GM18526 (cell line): Measurements from ENCODE around the gene MMP24.

Experiments
- POLR2A ChIP-seq: IDR thresholded peaks from 3 replicates; pipeline ENCODE4 v1.6.1; 2011; ENCODE audit not compliant: insufficient read length; ENCODE audit errors: extremely low read depth

MMP24 gene

GRCh38 chr20:35292504-35293285 lies 66.2 kb downstream of the MMP24 start:
- TF ChIP-seq POLR2A, result no peak

DNA sequence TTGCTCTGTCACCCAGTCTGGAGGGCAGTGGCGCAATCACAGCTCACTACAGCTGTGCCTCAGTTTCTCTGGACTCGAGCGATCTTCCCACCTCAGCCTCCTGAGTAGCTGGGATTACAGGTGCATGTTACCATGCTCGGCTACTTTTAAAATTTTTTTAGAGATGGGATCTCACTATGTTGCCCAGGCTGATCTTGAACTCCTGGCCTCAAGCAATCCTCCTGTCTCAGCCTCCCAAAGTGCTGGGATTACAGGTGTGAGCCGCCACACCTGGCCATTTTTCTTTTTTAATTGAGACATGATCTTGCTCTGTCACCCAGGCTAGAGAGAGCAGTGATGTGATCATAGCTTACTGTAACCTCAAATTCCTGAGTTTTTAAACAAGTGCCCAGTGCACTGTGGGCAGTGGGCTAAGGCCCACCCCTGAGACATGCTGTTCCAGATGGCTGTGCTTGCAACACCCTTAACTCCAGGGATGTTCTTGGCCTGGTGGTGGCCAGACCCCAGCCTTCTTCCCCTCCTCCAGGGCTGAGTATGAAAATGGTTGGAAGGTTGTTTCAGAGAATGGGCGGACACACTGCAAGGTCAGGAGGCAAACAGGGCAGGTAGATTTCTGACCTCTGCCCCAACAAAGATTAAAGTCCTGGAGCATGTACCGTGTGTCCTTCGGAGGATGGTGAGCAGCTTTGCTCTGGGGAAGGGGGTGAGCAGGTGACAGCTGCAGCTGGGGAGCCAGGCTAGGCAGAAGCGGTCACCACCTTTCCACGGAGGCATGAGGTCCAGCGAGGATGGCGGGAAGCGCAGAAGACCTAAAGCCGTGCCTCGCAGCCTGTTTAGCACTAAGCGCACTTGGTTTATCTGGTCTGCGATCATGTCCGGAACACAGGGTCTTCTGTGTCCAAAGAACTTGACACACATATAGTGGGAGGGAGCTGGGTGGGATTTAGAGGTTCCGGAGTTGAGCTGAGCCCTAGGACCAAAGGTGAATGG lies 67.1 kb downstream of the MMP24 start:
- TF ChIP-seq POLR2A, result no peak

DNA sequence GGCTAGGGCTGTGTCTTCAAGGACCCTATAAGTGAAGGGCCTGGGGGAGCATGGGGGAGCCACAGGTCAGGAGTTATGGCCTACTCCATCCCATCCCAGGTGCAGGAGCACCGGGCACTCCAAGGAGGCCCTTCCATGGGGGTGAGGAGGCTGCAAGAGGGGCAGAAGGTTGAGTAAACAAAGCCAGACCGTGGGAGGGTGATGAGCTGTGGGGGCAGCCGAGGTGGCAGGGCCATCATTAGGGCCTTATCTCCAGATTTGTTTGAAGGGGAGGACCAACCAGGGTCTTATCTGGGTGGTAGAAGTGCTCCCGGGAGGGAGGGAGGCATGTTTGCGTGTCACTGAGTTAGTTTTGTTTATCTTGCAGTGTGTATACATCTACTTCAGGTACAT lies 67.8 kb downstream of the MMP24 start:
- no peak for TF ChIP-seq POLR2A

DNA sequence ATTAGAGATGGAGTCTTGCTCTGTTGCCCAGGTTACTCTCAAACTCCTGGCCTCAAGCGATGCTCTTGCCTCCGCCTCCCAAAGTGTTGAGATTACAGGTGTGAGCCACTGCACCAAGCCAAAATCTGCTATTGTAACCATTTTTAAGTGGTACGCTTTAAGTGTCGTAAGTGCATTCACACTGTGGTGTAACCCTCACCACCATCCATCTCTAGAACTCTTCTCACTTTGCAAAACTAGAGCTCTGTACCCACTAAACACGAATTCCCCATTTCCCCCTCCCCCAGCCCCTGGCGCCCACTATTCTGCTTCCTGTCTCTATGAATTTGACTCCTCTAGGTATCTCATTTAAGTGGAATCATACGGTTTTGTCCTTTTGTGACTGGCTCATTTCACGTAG lies 68.6 kb downstream of the MMP24 start:
- TF ChIP-seq POLR2A, result no peak

GRCh38 chr20:35295674-35296073 lies 69.2 kb downstream of the MMP24 start:
- no peak for TF ChIP-seq POLR2A

DNA sequence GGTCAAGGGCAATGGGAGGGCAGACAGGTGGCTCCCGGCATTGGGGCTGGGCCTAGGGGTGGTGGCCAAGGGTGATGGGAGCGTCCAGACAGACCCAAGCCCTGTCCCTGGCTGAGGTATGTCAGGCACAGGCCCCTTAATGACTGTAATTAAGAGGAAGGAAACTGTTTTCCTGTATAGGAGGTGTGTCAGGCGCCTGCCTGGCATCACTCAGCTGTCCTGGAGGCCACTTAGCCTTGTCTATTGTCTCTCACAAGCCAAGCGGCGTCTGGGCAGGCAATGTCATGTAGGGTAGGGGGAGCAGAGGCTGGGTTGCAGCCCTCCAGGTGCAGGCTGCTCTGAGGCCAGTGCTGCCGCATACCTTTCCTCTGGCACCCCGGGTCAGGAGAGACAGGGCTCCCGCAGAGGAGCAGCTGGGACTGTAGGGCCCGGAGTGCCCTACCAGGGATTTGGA lies 69.6 kb downstream of the MMP24 start:
- no peak for TF ChIP-seq POLR2A

GRCh38 chr20:35297155-35297554 lies 70.7 kb downstream of the MMP24 start:
- TF ChIP-seq POLR2A, result no peak

DNA sequence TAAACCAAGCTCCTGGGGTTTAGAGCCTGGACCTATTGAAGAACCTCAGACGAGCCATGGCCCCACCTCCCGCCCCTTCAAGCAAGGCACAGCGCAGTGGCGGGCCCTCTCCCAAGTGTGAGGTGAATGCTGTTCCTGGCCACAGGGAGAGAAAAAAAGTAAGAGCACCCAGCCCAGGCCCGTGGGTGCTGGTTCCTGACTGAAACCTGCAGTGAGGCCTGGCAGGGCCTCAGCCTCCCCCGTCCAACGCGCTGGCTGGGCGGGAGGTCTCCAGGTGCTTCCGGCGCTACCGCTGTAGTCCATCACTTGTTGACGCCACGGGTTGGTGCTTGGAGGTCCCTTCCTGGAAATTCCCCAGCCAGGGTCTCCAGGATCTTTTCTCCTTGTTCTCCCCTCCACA lies 71.2 kb downstream of the MMP24 start:
- TF ChIP-seq POLR2A, result no peak

DNA sequence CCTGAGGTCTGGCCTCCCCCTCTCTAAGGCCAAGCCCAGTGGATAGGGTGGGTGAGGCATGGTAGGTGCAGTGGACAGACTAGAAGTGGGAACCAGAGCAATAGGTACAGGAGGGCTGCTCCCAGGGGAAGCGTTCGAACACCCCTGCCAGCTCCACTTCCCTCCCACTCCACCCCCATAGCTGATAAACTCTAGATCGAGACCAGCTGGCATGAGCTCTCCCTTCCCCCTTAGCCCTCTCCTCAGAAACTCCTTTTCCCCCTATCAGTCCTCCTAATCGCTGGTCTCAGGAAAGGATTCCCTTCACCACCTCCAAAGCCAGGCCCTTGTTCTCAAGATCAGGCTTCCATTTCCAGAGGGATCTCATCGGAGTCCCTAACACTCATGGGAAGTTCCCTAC lies 71.8 kb downstream of the MMP24 start:
- TF ChIP-seq POLR2A, result no peak

GRCh38 chr20:35299780-35300179 lies 73.3 kb downstream of the MMP24 start:
- TF ChIP-seq POLR2A, result no peak

- TF ChIP-seq POLR2A, result no peak
Measured at GRCh38 chr20:35300469-35301262, 74.2 kb downstream of the MMP24 start.

- TF ChIP-seq POLR2A, result no peak
Measured at GRCh38 chr20:35301426-35301825, 74.9 kb downstream of the MMP24 start.

DNA sequence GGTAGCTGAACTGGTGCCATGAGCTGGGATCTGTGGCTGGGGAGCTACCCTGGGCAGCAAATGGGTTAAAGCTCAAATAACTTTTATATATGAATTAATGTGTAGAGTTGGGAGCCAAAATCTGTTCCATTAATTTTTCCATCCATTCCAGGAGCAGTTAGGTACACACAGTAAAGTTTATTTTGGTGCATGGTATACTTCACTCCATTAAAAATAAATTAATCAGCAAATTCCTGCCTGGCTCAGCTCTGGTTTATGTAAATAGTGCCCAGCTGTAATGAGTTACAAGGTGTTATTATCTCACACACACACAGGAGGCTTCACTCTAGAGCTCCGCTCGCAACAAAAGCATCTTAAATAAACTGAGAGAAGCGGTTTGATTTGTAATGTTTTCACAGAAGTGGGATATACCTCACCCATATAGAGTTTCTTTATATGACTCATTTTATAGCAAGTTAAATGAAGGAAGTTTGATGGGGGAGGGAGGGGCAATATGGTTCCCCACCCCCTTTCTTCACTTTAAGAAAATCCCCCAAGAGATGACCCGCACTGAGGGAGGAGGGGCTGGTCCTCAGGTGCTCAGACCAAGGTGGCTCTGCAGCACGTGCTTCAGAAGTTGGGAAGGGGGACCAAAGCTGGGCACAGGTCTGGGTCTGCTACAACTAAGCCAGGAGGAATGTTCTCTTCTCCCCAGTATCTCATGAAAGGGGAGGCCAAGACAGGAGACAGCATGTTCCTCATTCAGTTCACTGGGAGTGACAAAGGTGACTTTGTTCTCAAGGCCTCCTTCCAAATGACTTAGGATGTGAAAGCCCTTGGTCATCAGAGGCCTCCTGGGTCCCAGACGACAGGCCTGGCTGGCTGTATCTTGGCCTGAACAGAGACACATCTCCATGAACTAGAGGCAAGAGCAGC lies 76.2 kb downstream of the MMP24 start:
- TF ChIP-seq POLR2A, result no peak

GRCh38 chr20:35303382-35303734 lies 76.9 kb downstream of the MMP24 start:
- TF ChIP-seq POLR2A, result no peak
